ENCODE results near the gene FBXO34.

DNA sequence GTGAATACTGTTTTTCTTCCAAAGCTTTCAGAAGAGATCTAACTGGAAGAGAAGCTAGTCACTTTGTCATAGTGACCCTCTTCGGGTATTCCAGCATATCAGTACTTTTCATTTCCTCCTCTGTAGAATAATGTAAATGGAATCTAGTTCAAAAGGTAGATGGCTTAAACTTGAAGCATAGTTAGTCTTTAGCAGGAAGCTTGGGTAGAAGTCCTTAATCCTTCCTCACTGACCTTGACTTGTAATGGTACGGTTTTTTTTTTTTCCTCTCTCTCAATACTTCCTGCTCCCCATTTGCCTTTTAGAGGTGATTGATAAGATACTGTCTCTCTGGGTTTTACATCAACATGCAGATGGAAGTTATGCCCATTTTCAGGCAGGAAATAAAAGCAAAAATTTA is 1.7 kb downstream of the FBXO34 start:
- TF ChIP-seq, protein P1, sequence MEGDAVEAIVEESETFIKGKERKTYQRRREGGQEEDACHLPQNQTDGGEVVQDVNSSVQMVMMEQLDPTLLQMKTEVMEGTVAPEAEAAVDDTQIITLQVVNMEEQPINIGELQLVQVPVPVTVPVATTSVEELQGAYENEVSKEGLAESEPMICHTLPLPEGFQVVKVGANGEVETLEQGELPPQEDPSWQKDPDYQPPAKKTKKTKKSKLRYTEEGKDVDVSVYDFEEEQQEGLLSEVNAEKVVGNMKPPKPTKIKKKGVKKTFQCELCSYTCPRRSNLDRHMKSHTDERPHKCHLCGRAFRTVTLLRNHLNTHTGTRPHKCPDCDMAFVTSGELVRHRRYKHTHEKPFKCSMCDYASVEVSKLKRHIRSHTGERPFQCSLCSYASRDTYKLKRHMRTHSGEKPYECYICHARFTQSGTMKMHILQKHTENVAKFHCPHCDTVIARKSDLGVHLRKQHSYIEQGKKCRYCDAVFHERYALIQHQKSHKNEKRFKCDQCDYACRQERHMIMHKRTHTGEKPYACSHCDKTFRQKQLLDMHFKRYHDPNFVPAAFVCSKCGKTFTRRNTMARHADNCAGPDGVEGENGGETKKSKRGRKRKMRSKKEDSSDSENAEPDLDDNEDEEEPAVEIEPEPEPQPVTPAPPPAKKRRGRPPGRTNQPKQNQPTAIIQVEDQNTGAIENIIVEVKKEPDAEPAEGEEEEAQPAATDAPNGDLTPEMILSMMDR (IDR thresholded peaks at IDR 0.05) = no peak
- no peak for TF ChIP-seq POLR2A (IDR thresholded peaks at IDR 0.05)
